NCI-H1930 (cell line): ENCODE measurements around the gene CHST4.
"Not testable (repeated sequence)": the region's sequence is repeated elsewhere in the genome, so short reads cannot be mapped to it uniquely, and the experiment has no call there.

Source experiments
- DNase-seq, 2 experiments: peaks; one replicate each; lab custom pipeline; 2025; lab: John Stamatoyannopoulos, UW

Gene CHST4

GRCh38 chr16:71570144-71570543 lies 43.9 kb downstream of the CHST4 start:
- DNase-seq, result no peak

DNA sequence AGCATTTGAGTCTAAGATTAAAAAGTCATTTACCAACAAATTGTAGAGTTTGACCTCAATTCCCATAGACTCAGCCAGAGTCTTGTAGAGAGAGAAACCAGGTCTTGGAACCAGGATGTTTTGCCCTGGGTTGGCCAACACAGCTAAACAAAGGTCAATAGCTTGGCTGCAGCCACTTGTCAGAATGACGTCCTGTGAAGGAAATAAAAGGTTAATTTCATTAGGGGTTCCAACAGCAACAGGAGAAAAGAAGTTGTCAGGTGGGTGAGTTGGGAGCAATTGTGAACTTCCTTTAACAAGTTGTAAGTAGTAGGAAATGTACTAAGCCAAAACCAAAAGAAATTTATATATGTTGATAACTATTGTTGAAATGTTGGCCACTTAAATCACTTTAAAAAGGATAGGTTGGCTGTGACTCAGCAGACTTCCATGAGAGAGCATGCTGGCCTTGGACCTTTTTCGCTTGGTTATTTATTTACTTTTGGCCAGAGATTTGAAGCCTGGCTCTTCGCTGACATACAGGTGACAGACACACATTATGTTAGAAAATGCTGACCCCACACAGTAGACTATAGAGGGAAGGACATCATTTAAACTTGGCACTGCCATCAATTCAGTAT lies 46.4 kb downstream of the CHST4 start:
- DNase-seq, result no peak

DNA sequence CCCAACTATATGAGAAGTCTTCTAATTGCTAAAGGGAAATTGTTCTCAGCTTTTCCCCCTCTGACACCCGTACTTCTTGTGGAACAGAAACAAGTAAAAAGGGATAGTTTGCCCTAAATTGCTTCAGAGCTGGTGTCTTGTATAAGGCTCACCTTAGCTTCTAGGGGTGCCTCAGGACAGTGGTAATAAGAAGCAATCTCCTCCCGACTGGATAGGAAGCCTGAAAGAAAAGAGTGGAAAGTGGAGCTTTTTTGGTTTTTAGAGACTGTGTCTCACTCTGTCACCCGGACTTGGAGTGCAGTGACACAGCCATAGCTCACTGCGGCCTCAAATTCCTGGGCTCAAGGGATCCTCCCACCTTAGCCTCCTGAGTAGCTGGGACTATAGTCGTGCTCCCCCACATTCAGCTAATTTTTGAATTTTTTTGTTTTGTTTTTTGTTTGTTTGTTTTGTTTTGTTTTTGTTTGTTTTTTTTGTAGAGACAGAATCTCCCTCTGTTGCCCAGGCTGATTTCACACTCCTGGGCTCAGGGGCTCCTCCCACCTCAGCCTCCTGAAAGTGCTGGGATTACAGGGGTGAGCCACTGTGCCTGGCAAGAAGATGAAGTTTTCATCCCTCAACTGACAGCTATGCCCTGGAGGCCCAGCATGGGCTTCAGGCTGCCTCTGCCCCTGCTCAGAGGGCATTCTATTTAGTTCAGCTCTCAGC lies 47.3 kb downstream of the CHST4 start:
- no peak for DNase-seq

- no peak for DNase-seq
Observed at GRCh38 chr16:71574702-71575101, 48.5 kb downstream of the CHST4 start.

DNA sequence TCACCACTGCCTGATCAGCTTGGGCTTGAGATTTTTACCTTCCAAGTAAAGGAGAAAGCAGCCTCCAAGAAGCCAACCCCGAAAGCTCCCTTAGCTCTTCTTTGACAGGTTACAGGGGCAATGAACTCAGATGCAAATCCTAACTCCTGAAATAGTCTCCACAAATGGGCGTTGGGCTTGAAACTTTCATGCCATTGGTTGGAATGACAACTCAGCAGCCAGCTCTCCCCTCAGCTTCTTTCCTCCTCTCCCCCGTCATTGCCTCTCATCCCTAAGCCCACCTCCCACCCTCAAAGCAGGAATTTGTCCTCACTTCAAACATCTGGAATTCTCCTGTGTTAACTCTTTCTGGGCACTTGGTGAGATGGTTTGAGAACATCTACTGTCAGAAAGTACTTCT lies 50.7 kb downstream of the CHST4 start, which contains the start of gene TAT:
TAT (minus strand) TSS at position 122 of the 400 bp plus-strand sequence. CDS start 677 bp downstream, outside the sequence.
- DNase-seq, result no peak

GRCh38 chr16:71582553-71582848 lies 56.3 kb downstream of the CHST4 start:
- DNase-seq, result not testable (repeated sequence)

GRCh38 chr16:71584543-71585317 lies 58.5 kb downstream of the CHST4 start:
- DNase-seq, result no peak

DNA sequence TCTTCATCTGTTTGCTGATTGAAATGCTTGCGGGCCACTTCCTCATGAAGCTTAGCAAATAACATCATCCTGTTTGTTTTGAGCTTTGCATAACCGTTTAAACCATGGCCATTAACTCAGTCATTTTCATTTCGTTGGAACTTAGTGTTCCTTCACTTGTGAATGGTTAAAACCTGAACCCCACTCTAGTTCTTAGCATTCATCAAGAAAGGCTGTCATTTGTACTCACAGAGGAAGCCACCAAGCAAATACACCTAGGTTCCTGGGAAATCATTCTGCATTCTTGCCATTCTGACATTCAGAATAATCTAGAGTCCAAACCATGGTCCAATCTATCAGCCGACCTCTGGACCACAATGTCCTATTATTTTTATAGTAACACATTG lies 59.1 kb downstream of the CHST4 start:
- DNase-seq, result no peak
